Stimulated activated naive B cell treated with anti-CD40 and anti-IgM and Interleukin-4, amounts not matched to agents 10 μg/mL and 1 μg/mL and 100 μg/mL, for 72 hours (primary cell): ENCODE measurements around the gene CDC123.
A peak's percentile ranks its signal among the peaks of the same experiment; 100 is the strongest.
"Not testable (repeated sequence)": the region's sequence is repeated elsewhere in the genome, so short reads cannot be mapped to it uniquely, and the experiment has no call there.

Source experiments
- ATAC-seq, 2 donors: fragments of 150-1000 bp; cut with Tn5 transposase; replicated peaks; 2 replicates each; pipeline ENCODE4 v1.10.0; 2021; ENCODE audit warnings: moderate library complexity in 1 of 2
- DNase-seq: peaks from one replicate; pipeline ENCODE4 v3.0.0; 2021
- H3K27ac Mint-ChIP-seq: one replicate; pipeline ENCODE4 v1.8.0; 2022; ENCODE audit warnings: mild to moderate bottlenecking, mixed read lengths
- H3K27me3 Mint-ChIP-seq, 2 donors: one replicate each; pipeline ENCODE4 v1.8.0; 2022; ENCODE audit warnings: mixed read lengths in 2 of 2
- H3K36me3 Mint-ChIP-seq, 2 donors: one replicate each; pipeline ENCODE4 v1.8.0; 2022; ENCODE audit warnings: mixed read lengths in 2 of 2, mild to moderate bottlenecking in 1 of 2
- H3K4me1 Mint-ChIP-seq, 2 donors: one replicate each; pipeline ENCODE4 v1.8.0; 2022; ENCODE audit warnings: mixed read lengths in 2 of 2, mild to moderate bottlenecking in 1 of 2
- H3K4me3 Mint-ChIP-seq, 2 donors: one replicate each; pipeline ENCODE4 v1.8.0; 2022; ENCODE audit warnings: mild to moderate bottlenecking in 2 of 2, mixed read lengths in 2 of 2, moderate library complexity in 1 of 2
- H3K9me3 Mint-ChIP-seq, 2 donors: one replicate each; pipeline ENCODE4 v1.8.0; 2022; ENCODE audit warnings: mixed read lengths in 2 of 2, mild to moderate bottlenecking in 1 of 2

Gene CDC123

DNA sequence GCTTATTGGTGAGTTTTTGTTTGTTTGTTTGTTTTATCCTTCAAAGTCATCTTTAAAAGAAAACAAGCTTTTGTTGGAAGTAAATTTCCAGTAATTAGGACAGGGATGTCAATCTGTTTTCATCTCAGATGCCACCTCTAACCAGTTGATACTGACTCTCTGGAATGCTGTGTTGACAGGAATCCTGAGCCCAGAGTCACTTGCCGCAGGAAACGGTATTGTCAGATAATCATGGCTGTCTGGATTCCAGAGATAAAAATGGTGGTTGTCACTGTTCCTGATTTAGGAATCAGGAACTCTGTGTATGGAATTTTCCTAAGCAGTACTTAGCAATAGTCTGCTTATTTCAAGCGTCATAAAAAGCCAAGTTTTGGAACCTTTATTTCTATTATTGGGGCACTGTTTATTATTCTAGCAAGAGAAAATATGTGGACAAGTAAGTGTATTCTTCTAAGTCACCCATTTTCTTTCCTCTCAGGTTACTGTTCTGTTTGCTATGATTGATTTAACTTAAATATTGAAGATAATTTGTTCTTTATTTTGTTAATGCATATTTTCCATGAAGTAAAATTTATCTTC lies 39.2 kb downstream of the CDC123 start:
- no peak for DNase-seq
- peaks cover 37 to 48% of the 10 kb centered on the region in 2 donors for H3K36me3 Mint-ChIP-seq
- H3K4me1 Mint-ChIP-seq = peaks cover 1 to 8% of the 10 kb centered on the region in 2 donors
- H3K27me3 Mint-ChIP-seq = no peaks in the 10 kb centered on the region
- no peak for ATAC-seq
- H3K4me3 Mint-ChIP-seq = no peak overlapping the region
- H3K27ac Mint-ChIP-seq = no peak overlapping the region
- H3K9me3 Mint-ChIP-seq = no peaks in the 10 kb centered on the region

DNA sequence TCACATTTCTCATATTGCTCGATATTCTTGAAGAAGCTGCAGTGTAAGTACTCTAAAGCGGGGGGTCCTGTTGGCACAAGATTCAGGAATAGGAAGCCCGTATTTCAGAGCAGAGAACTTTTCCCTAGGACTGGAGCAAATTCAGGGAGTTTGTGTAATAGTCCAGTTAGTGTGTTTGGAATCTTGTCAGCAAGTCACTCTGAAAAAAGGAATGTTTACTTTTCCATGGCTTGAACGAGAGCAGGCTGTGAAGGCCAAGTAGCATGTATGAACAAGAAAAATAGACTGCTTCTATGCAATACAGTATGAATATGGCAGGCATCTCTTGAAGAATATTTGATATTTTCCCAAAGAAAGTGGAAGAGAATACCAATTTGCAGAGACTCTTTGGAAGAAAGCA lies 39.8 kb downstream of the CDC123 start:
- no peaks in the 10 kb centered on the region for H3K9me3 Mint-ChIP-seq
- H3K27ac Mint-ChIP-seq = no peak overlapping the region
- ATAC-seq (no peak), DNase-seq (no peak)
- H3K4me1 Mint-ChIP-seq = peaks cover 5 to 13% of the 10 kb centered on the region in 2 donors
- no peaks in the 10 kb centered on the region for H3K27me3 Mint-ChIP-seq
- H3K36me3 Mint-ChIP-seq = peaks cover 40 to 49% of the 10 kb centered on the region in 2 donors
- H3K4me3 Mint-ChIP-seq = no peak overlapping the region

DNA sequence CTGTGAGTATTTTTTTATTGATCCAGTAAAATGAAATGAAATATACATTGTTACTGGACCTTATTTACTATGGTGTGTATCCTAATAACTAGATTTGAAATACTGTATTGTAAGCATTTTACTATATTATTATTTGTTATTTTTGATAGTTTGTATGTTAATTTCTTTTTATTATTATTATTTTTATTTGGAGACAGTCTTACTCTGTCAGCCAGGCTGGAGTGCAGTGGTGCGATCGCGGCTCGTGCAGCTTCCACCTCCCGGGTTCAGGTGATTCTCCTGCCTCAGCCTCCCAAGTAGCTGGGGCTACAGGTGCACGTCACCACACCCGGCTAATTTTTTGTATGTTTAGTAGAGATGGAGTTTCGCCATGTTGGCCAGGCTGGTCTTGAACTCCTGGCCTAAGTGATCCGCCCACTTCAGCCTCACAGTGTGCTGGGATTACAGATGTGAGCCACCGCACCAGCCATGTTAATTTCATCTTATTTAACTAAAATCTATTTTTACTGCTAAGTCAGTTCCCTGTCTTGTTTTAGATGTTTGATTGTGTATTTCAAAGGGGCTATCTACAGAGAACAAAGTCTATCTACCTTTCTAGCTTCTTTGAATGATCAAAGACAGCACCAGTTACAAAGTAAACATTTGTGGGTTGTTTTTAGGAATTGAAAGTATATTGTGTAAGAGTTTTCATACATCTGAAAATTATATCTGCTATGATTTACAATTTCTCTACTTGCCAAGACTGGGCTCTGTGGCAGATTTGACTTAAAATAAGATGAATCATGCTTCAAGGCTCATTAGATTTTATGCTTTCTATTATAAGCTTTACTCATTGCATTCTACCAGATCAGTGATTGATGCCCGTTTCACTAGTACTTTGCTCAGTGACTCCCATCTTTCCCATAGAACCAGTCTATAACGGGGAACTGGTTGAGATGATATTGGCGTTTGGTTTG lies 41.6 kb downstream of the CDC123 start:
- Mint-ChIP-seq H3K9me3 (peaks cover 0 to 2% of the 10 kb centered on the region in 2 donors), H3K27me3 (no peaks in the 10 kb centered on the region), H3K36me3 (peaks cover 48 to 61% of the 10 kb centered on the region in 2 donors), H3K4me1 (peaks cover 21 to 31% of the 10 kb centered on the region in 2 donors), H3K4me3 (no peak overlapping the region), H3K27ac (no peak overlapping the region)
- DNase-seq (no peak), ATAC-seq (peak in 1 of 2 donors; percentile 12)

DNA sequence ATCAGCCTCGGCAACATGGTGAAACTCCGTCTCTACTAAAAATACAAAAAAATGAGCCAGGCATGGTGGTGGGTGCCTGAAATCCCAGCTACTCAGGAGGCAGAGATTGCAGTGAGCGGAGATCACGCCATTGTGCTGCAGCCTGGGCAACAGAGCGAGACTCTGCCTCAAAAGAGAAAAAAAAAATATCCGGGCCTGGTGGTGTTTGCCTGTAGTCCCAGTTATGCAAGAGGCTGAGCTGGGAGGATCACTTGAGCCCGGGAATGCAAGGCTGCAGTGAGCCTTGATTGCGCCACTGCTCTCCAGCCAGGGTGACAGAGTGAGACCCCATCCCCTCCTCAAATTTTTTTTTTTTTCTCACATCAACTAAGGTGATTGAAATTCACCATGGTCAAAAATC lies 42.8 kb downstream of the CDC123 start:
- Mint-ChIP-seq H3K4me3 (no peak overlapping the region), H3K36me3 (peaks cover 49 to 60% of the 10 kb centered on the region in 2 donors), H3K4me1 (peaks cover 27 to 44% of the 10 kb centered on the region in 2 donors), H3K27me3 (no peaks in the 10 kb centered on the region), H3K9me3 (peaks cover 0 to 2% of the 10 kb centered on the region in 2 donors), H3K27ac (no peak overlapping the region)
- DNase-seq = no peak
- no peak for ATAC-seq

DNA sequence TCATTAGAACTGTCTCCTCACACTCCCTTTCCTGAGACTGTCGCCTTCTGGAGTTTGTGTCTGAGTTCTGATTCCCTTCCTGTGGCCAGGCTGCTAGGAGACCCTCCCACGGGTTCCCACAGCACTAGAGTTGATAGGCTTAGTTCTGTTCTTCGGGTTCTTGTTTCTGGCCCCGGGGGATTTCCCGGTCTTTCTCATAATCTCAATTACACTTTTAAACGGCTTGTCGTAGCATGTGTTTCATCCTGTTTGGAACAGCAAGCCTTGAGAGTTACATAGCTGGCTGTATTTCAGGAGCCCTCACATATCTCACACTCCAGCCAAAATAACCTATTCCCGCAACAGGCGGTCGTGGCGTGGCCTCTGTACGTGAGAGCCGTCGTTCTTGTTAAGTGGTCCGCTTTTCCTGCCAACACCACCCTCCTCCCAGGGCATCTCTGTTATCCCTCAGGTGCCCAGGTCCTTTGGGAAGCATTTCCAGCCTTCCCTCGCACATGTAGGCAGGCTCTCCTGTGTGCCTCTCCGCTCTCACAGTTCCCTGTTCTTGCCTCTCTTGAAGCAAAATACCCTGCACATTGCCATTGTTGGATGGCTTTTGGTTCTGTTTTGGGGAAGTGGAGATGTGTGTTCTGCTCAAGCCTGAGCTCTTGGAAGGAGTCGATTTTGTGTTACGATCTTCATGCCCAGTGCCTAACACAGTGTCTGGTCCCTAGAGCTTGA lies 46.0 kb downstream of the CDC123 start:
- ATAC-seq = peak; percentile 24 to 25
- H3K9me3 Mint-ChIP-seq = peaks cover 0 to 2% of the 10 kb centered on the region in 2 donors
- H3K27ac Mint-ChIP-seq = peak overlapping the region; percentile 97
- peaks cover 33 to 67% of the 10 kb centered on the region in 2 donors for H3K4me1 Mint-ChIP-seq
- peaks cover 52 to 65% of the 10 kb centered on the region in 2 donors for H3K36me3 Mint-ChIP-seq
- no peak for DNase-seq
- peak overlapping the region; percentile 58 to 60 for H3K4me3 Mint-ChIP-seq
- H3K27me3 Mint-ChIP-seq = no peaks in the 10 kb centered on the region

DNA sequence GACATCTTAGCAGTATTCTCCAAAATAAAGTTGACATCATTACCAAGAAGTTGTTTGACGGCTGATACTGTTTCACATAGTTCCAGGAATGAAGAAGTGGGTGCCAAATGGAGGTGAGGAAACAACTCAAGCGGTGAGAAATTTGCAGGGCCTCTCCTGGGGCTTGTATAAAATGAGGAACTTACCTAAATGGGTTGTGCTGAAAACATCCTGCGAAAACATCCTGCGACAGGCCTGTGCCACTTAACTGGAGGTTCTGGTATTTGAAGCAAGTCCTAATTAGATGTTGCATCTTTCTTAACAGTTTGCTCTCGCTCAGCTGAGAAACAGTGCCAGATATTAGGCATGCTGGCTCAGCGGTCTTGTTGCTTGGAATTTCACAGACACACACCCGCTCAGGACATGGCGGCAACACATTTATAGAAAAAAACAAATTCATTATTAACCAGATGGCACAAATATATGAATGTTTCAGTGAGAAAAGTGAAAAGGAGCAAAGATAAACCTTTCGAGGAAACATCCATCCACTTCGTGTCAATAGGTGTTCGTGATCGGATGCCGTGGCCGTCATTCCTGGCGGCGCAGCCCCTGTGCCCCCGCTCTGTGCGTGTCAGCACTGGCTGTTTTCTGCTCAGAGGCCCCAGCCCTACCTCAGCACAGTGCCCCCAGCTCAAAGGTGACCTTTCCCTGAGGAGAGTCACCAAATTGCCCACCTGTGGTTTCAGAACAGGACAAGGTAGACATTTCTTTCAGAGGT lies 48.1 kb downstream of the CDC123 start:
- ATAC-seq (peak; percentile 93 to 94), DNase-seq (peak; percentile 81)
- peak overlapping the region; percentile 97 for H3K27ac Mint-ChIP-seq
- peak overlapping the region; percentile 48 to 69 for H3K4me3 Mint-ChIP-seq
- H3K36me3 Mint-ChIP-seq = peaks cover 49 to 65% of the 10 kb centered on the region in 2 donors
- no peaks in the 10 kb centered on the region for H3K27me3 Mint-ChIP-seq
- peaks cover 0 to 2% of the 10 kb centered on the region in 2 donors for H3K9me3 Mint-ChIP-seq
- H3K4me1 Mint-ChIP-seq = peaks cover 35 to 62% of the 10 kb centered on the region in 2 donors

DNA sequence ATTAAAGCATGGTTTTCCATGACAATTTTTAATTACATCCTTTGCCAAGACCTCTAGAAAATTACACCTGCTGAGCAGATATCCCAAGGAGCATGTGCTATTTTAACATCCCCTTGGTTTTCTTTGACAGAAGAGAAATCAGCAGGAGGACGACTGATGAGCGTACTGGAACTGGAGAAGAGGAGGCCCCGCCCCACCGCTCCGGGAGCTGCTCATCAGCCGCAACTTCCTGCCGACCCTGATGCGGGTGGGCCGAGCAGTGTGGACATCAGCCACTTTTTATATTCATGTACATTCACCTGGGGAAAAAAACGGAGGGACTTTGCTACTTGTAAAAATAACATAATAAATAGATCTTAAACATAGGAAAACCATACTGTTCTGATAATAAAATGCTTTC lies 54.2 kb downstream of the CDC123 start:
- peak overlapping the region; percentile 70 for H3K27ac Mint-ChIP-seq

DNA sequence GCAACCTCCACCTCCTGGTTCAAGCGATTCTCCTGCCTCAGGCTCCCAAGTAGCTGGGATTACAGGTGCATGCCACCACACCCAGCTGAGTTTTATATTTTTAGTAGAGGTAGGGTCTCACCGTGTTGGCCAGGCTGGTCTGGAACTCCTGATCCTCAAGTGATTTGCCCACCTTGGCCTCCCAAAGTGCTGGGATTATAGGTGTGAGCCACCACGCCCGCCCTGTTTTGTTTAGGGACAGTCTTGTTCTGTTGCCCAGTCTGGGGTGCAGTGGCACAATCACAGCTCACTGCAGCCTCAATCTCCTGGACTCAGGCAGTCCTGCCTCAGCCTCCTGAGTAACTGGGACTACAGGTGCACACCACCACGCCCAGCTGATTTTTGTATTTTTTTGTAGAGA lies 54.7 kb downstream of the CDC123 start:
- H3K4me3 Mint-ChIP-seq, ATAC-seq, H3K27me3 Mint-ChIP-seq, DNase-seq, H3K9me3 Mint-ChIP-seq, H3K27ac Mint-ChIP-seq: not testable (repeated sequence)
- peaks cover 26 to 47% of the 10 kb centered on the region in 2 donors for H3K36me3 Mint-ChIP-seq
- peaks cover 10 to 14% of the 10 kb centered on the region in 2 donors for H3K4me1 Mint-ChIP-seq

More for the DNA sequence above, 54.2 kb downstream of the CDC123 start:
- peaks cover 27 to 45% of the 10 kb centered on the region in 2 donors for H3K36me3 Mint-ChIP-seq
- H3K27me3 Mint-ChIP-seq = no peaks in the 10 kb centered on the region
- H3K9me3 Mint-ChIP-seq = no peaks in the 10 kb centered on the region
- no peak overlapping the region for H3K4me3 Mint-ChIP-seq
- H3K4me1 Mint-ChIP-seq = peaks cover 10 to 17% of the 10 kb centered on the region in 2 donors
- DNase-seq (no peak), ATAC-seq (no peak)

DNA sequence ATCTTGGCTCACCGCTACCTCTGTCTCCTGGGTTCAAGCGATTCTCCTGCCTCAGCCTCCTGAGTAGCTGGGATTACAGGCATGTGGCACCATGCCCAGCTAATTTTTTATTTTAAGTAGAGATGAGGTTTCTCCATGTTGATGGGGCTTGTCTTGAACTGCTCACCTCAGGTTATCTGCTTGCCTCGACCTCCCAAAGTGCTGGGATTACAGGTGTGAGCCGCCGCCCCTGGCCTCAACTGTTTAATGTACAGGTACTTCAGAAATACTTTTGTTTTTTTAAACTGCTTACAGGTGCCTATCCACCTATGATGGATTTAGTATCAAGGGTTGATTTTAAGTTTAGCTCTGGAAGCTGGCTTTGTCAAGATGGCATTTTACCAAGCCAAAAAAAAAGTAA lies 55.6 kb downstream of the CDC123 start:
- no peak overlapping the region for H3K27ac Mint-ChIP-seq
- peaks cover 10 to 11% of the 10 kb centered on the region in 2 donors for H3K4me1 Mint-ChIP-seq
- H3K36me3 Mint-ChIP-seq = peaks cover 24 to 43% of the 10 kb centered on the region in 2 donors
- ATAC-seq (no peak), DNase-seq (no peak)
- no peaks in the 10 kb centered on the region for H3K9me3 Mint-ChIP-seq
- no peaks in the 10 kb centered on the region for H3K27me3 Mint-ChIP-seq
- H3K4me3 Mint-ChIP-seq = no peak overlapping the region

DNA sequence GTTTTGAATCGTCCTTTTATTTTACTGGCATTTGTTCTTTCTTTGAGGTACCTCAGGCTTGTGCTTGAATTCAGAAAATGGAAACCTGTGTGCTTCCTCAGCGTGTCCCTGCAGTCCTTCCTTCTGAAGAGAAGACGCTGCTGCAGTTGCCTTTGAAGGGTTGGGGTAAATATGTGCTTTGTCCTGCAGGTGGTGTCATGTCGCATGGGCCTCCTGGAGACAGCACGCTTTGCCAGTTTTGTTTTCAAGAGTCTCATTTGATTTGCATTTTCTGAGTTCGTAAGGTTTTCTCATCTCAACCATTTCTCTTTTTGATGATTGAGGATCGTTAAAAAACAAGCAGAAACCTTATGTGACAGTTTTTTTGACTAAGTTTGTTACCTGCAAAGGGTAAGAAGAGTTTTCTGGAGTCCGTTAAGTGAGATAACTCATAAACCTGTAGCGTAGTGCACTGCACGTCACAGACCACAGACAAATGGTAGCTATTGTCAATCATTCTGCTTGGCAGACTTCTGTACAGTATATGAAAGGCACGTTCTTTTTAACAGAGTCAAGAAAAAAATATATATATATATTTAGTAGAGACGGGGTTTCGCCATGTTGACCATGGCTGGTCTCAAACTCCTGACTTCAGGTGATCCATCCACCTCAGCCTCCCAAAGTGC lies 57.0 kb downstream of the CDC123 start:
- Mint-ChIP-seq H3K27ac (peak overlapping the region; percentile 79), H3K4me1 (peaks cover 7 to 9% of the 10 kb centered on the region in 2 donors), H3K9me3 (no peaks in the 10 kb centered on the region), H3K36me3 (peaks cover 23 to 42% of the 10 kb centered on the region in 2 donors), H3K4me3 (no peak overlapping the region), H3K27me3 (no peaks in the 10 kb centered on the region)
- ATAC-seq (peak; percentile 93 to 94), DNase-seq (peak; percentile 32)

DNA sequence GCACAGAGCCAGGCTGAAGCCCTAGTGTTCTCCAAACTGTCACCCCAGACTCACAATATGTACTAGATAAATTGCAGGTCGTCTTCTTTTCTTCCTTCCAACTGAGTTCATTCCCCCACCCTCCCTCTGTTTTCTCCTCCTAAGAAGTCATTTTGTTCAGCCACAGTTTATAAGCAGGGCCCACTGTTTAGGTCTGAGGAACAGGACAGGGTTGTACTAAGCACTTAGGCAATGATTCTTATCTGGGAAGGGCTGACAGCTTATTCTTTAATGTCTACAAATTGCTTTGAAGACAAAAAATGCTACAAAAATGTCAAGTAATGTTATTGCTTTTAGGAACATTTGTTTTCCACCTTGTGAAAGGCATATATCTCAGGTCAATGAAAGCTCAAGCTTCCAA lies 59.1 kb downstream of the CDC123 start:
- peaks cover 7 to 9% of the 10 kb centered on the region in 2 donors for H3K4me1 Mint-ChIP-seq
- DNase-seq (no peak), ATAC-seq (no peak)
- H3K36me3 Mint-ChIP-seq = peaks cover 15 to 42% of the 10 kb centered on the region in 2 donors
- no peaks in the 10 kb centered on the region for H3K27me3 Mint-ChIP-seq
- H3K9me3 Mint-ChIP-seq = no peaks in the 10 kb centered on the region
- no peak overlapping the region for H3K4me3 Mint-ChIP-seq
- H3K27ac Mint-ChIP-seq = no peak overlapping the region

DNA sequence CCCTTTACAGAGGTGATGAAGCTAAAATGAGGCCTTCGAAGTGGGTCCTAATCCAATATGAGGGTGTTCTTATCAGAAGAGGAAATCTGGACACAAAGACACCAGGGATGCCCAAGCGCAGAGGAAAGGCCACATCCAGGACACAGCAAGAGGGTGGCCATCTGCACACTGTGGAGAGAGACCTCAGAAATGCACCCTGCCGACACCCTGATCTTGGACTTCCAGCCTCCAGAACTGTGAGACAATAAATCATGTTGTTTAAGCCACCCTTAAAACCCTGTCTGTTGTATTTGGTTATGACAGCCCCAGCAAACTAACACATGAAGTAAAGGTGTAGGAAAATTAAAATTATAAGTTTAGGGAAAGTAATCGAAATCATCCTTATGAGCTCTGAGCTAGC lies 64.0 kb downstream of the CDC123 start:
- no peaks in the 10 kb centered on the region for H3K27me3 Mint-ChIP-seq
- no peak overlapping the region for H3K27ac Mint-ChIP-seq
- no peak overlapping the region for H3K4me3 Mint-ChIP-seq
- peaks cover 6 to 30% of the 10 kb centered on the region in 2 donors for H3K36me3 Mint-ChIP-seq
- no peaks in the 10 kb centered on the region for H3K9me3 Mint-ChIP-seq
- no peak for DNase-seq
- peaks cover 14 to 28% of the 10 kb centered on the region in 2 donors for H3K4me1 Mint-ChIP-seq
- no peak for ATAC-seq

DNA sequence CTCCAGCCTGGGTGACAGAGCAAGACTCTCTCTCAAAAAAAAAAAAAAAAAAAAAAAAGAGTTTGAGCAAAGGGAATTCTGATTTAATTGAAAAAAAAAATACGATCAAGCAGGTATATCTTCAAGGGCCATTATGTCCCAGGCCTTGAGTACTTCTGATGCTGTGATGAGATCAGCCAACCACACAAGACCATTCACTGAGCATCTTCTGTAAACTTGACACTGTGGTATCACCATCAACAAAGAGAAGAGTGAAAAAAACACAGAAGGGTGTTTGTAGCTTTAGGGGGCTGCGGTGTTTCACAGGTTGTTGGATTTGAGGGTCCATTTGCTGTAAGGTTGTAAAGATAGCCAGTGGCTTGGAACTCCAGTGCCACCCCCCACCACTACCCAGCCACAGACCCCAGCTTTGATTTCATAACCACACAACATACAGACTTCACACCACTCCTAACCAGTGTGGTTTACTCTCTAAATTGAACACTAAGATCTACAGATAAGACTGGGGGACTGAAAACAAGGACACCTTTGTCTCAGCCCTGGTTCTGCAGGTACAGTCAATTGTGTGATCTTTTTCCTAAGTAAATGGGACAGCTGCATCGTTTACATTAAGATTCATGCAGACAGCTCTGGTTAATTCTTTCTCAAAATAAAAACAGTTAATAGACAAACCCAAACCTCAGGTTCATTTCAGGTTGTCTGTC lies 66.4 kb downstream of the CDC123 start:
- no peak overlapping the region for H3K4me3 Mint-ChIP-seq
- H3K4me1 Mint-ChIP-seq = peaks cover 23 to 36% of the 10 kb centered on the region in 2 donors
- DNase-seq (no peak), ATAC-seq (no peak)
- H3K9me3 Mint-ChIP-seq = no peaks in the 10 kb centered on the region
- no peaks in the 10 kb centered on the region for H3K27me3 Mint-ChIP-seq
- H3K36me3 Mint-ChIP-seq = peaks cover 4 to 18% of the 10 kb centered on the region in 2 donors
- H3K27ac Mint-ChIP-seq = no peak overlapping the region
